CD8-positive, alpha-beta memory T cell (primary cell): ENCODE measurements around the gene SNX9. TPM values are rescaled to one million over a fixed set of nuclear protein-coding genes. Genes with fewer than 3 reads are reported as not detected.
"Not testable (repeated sequence)": the region's sequence is repeated elsewhere in the genome, so short reads cannot be mapped to it uniquely, and the experiment has no call there.

Experiments
- CTCF ChIA-PET: fragments of 350-600 bp; sonication (Branson Sonifier 250); formaldehyde crosslinking; loops from one replicate; lab custom pipeline; 2021; ENCODE audit warnings: antibody characterized with exemption; lab: Charles Lee
- POLR2A ChIA-PET: fragments of 350-600 bp; sonication (Branson Sonifier 250); formaldehyde crosslinking; loops from one replicate; lab custom pipeline; 2021; ENCODE audit warnings: antibody characterized with exemption; lab: Charles Lee
- DNase-seq, 5 donors: peaks; one replicate each; pipeline versions ENCODE4 v3.0.0 to v3.0.0-alpha.2; 2020 to 2022; ENCODE audit warnings: mixed read lengths in 1 of 5
- H3K27ac ChIP-seq: one replicate; pipeline ENCODE4 v1.7.0; 2013; ENCODE audit warnings: low read depth, mild to moderate bottlenecking, low read length, moderate library complexity
- H3K27me3 ChIP-seq: 2 replicates; pipeline ENCODE4 v1.7.0; 2013; ENCODE audit warnings: low read length, mild to moderate bottlenecking; ENCODE audit not compliant: insufficient read depth, poor library complexity, severe bottlenecking
- H3K36me3 ChIP-seq: 2 replicates; pipeline ENCODE4 v1.7.0; 2013; ENCODE audit warnings: mild to moderate bottlenecking, low read length, moderate library complexity; ENCODE audit not compliant: insufficient read depth
- H3K4me1 ChIP-seq: 2 replicates; pipeline ENCODE4 v1.7.0; 2013; ENCODE audit warnings: mild to moderate bottlenecking, low read length, moderate library complexity; ENCODE audit not compliant: insufficient read depth
- H3K4me3 ChIP-seq: 2 replicates; pipeline ENCODE4 v1.7.0; 2013; ENCODE audit warnings: mild to moderate bottlenecking, low read length
- H3K9me3 ChIP-seq: 2 replicates; pipeline ENCODE4 v1.7.0; 2013; ENCODE audit warnings: mild to moderate bottlenecking, low read length
- H3K27ac Mint-ChIP-seq, 8 donors: one replicate each; pipeline ENCODE4 v1.8.0; 2020 to 2021; ENCODE audit warnings: mixed read lengths in 8 of 8, mild to moderate bottlenecking in 6 of 8, inconsistent platforms in 3 of 8, moderate library complexity in 3 of 8
- H3K27me3 Mint-ChIP-seq, 2 donors: one replicate each; pipeline ENCODE4 v1.8.0; 2020 to 2021; ENCODE audit warnings: mixed read lengths in 2 of 2, mild to moderate bottlenecking in 1 of 2, moderate library complexity in 1 of 2
- H3K36me3 Mint-ChIP-seq, 3 donors: one replicate each; pipeline ENCODE4 v1.8.0; 2020 to 2021; ENCODE audit warnings: mixed read lengths in 3 of 3, inconsistent platforms in 1 of 3, mild to moderate bottlenecking in 1 of 3
- H3K4me1 Mint-ChIP-seq, 3 donors: one replicate each; pipeline ENCODE4 v1.8.0; 2020 to 2021; ENCODE audit warnings: mixed read lengths in 3 of 3, inconsistent platforms in 1 of 3, mild to moderate bottlenecking in 1 of 3
- H3K4me3 Mint-ChIP-seq, 7 donors: one replicate each; pipeline ENCODE4 v1.8.0; 2020 to 2021; ENCODE audit warnings: mixed read lengths in 7 of 7, mild to moderate bottlenecking in 6 of 7, moderate library complexity in 4 of 7, inconsistent platforms in 2 of 7
- H3K9me3 Mint-ChIP-seq, 5 donors: one replicate each; pipeline ENCODE4 v1.8.0; 2020 to 2022; ENCODE audit warnings: mixed read lengths in 5 of 5, mild to moderate bottlenecking in 3 of 5, moderate library complexity in 2 of 5, inconsistent platforms in 1 of 5
- polyA plus RNA-seq: library from polyadenylated mRNA; unstranded; fragments of 300-500 nt; fragmentation: Illumina TruSeq; gene quantifications from one replicate; pipeline ENCODE4 v1.2.3, GENCODE V29; 2021
- total RNA-seq, 2 experiments: library from RNA; stranded (reverse); gene quantifications; one replicate each; pipeline ENCODE4 v1.2.3, GENCODE V29; 2021

Gene SNX9
- total and polyA plus RNA-seq, 3 experiments from 2014 or later: 11.9 to 60.5 (median 60.3) TPM

GRCh38 chr6:157950899-157951298, 127.9 kb downstream of the SNX9 start:
- H3K4me1 Mint-ChIP-seq: not testable (repeated sequence)

DNA sequence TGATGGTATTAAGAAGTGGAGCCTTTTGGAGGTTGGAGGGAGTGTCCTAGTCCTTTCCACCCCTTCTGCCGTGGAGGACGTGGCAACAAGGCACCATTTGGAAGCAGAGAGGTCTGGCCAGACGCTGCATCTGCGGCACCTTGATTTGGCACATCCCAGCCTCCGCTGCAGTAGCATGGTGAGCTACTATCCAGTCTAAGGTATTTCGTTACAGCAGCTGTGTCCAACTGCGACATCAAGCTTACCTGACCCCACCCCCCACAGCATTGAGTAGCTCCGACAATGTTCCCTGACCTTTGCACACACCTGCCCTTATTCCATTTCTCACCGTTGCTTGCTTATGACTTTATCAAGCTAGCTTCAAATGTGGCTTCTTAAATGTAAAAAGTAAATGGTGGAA, 128.8 kb downstream of the SNX9 start:
- peaks cover 0 to 5% (median 0%) of the 10 kb centered on the region in 3 donors for H3K36me3 Mint-ChIP-seq
- peaks cover 0 to 19% (median 11%) of the 10 kb centered on the region in 5 donors for H3K9me3 Mint-ChIP-seq
- CTCF ChIA-PET: interaction anchor here (1.4 kb wide), 1 partner anchor 75 kb away, joined by 6 read pairs; no protein-coding TSS in a partner anchor
- no peaks in the 10 kb centered on the region for H3K4me1 Mint-ChIP-seq
- DNase-seq: no peak
- no peak overlapping the region for H3K27ac Mint-ChIP-seq
- Histone ChIP-seq H3K36me3 (no peaks in the 10 kb centered on the region), H3K27ac (no peak overlapping the region), H3K27me3 (no peaks in the 10 kb centered on the region), H3K9me3 (no peaks in the 10 kb centered on the region), H3K4me1 (no peaks in the 10 kb centered on the region), H3K4me3 (no peak overlapping the region)
- POLR2A ChIA-PET: interaction anchor here (0.6 kb wide), 1 partner anchor 537 kb away, joined by 3 read pairs; no protein-coding TSS in a partner anchor
- H3K27me3 Mint-ChIP-seq: peaks cover 10 to 14% of the 10 kb centered on the region in 2 donors
- no peak overlapping the region for H3K4me3 Mint-ChIP-seq

More at GRCh38 chr6:157950899-157951298, 127.9 kb downstream of the SNX9 start:
- H3K27ac Mint-ChIP-seq, H3K27ac ChIP-seq, DNase-seq, H3K9me3 ChIP-seq, H3K4me3 ChIP-seq, H3K36me3 ChIP-seq, CTCF ChIA-PET, H3K36me3 Mint-ChIP-seq, H3K4me1 ChIP-seq, H3K27me3 ChIP-seq, H3K4me3 Mint-ChIP-seq, POLR2A ChIA-PET: not testable (repeated sequence)
- Mint-ChIP-seq H3K27me3 (peaks cover 10 to 14% of the 10 kb centered on the region in 2 donors), H3K9me3 (peaks cover 0 to 19% (median 11%) of the 10 kb centered on the region in 5 donors)

DNA sequence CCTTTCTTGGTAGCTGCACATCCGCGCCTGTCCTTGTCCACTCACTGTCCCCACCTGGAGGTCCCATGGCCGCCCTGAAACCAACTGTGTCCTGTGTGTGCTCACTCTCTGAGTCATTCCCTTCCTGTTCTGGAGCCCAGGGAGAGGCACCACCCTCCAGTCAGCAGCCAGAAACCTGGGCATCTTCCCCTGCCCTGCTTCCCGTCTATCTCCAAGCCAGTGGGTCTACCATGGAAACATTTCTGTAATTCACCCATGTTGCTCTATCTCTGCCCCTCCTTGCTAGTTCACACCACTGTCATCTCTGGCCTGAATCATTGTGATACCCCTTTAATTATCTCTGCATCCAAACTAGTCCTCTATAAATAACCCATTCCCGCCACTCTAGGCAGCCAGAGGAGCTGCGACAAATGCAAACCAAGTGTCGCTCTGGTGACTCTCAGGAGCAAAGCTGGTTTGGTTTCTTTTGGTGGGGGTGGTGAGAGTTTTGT, 129.9 kb downstream of the SNX9 start:
- H3K4me1 Mint-ChIP-seq: no peaks in the 10 kb centered on the region
- no peaks in the 10 kb centered on the region for H3K27me3 ChIP-seq
- H3K9me3 Mint-ChIP-seq: peaks cover 6 to 19% (median 11%) of the 10 kb centered on the region in 5 donors
- H3K27me3 Mint-ChIP-seq: peaks cover 10 to 14% of the 10 kb centered on the region in 2 donors
- H3K27ac ChIP-seq: no peak overlapping the region
- H3K36me3 ChIP-seq: no peaks in the 10 kb centered on the region
- no peak overlapping the region for H3K4me3 Mint-ChIP-seq
- POLR2A ChIA-PET: no interaction called here
- H3K4me1 ChIP-seq: no peaks in the 10 kb centered on the region
- peaks cover 0 to 5% (median 0%) of the 10 kb centered on the region in 3 donors for H3K36me3 Mint-ChIP-seq
- H3K9me3 ChIP-seq: no peaks in the 10 kb centered on the region
- H3K4me3 ChIP-seq: no peak overlapping the region
- no peak overlapping the region for H3K27ac Mint-ChIP-seq
- DNase-seq: no peak
- CTCF ChIA-PET: interaction anchor here (1.4 kb wide), 1 partner anchor 73 kb away, joined by 6 read pairs; no protein-coding TSS in a partner anchor

DNA sequence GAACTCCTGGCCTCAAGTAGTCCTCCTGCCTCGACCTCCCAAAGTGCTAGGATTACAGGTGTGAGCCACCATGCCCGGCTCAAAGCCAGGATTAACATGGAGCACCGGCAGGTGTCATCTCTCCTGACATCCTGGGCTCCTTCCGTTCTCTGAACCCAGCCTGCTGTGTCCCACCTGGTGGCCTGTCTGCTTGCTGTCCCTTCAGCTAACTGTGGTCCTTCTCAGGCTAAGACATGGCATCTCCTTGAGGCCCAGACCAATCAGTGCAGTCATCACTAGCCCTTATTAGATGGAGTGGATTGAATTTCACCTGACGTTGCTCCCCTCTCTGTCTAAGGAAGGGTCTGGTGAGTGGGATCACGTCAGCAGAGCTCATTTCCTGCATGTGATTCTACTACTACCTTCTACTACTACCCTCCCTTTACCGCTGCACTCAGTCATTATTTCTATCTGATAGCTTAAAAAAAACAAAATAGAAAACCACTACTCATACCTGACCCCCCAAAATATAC, 130.6 kb downstream of the SNX9 start:
- POLR2A ChIA-PET: no interaction called here
- no peaks in the 10 kb centered on the region for H3K4me1 Mint-ChIP-seq
- H3K27me3 Mint-ChIP-seq: peaks cover 10 to 11% of the 10 kb centered on the region in 2 donors
- CTCF ChIA-PET: no interaction called here
- Histone ChIP-seq H3K4me3 (no peak overlapping the region), H3K27me3 (no peaks in the 10 kb centered on the region), H3K4me1 (no peaks in the 10 kb centered on the region), H3K27ac (no peak overlapping the region), H3K9me3 (no peaks in the 10 kb centered on the region), H3K36me3 (no peaks in the 10 kb centered on the region)
- DNase-seq: no peak
- H3K9me3 Mint-ChIP-seq: peaks cover 13 to 22% (median 19%) of the 10 kb centered on the region in 5 donors
- no peak overlapping the region for H3K4me3 Mint-ChIP-seq
- H3K27ac Mint-ChIP-seq: peak overlapping the region in 1 of 8 donors; percentile 38
- peaks cover 0 to 4% (median 2%) of the 10 kb centered on the region in 3 donors for H3K36me3 Mint-ChIP-seq

- no peaks in the 10 kb centered on the region for H3K36me3 ChIP-seq
- H3K9me3 Mint-ChIP-seq: peaks cover 19 to 25% (median 21%) of the 10 kb centered on the region in 5 donors
- H3K9me3 ChIP-seq: peaks cover 5% of the 10 kb centered on the region
- CTCF ChIA-PET: no interaction called here
- H3K27me3 ChIP-seq: no peaks in the 10 kb centered on the region
- H3K4me1 Mint-ChIP-seq: no peaks in the 10 kb centered on the region
- H3K4me3 ChIP-seq: no peak overlapping the region
- H3K27ac Mint-ChIP-seq: no peak overlapping the region
- POLR2A ChIA-PET: no interaction called here
- no peak overlapping the region for H3K27ac ChIP-seq
- H3K4me1 ChIP-seq: no peaks in the 10 kb centered on the region
- H3K27me3 Mint-ChIP-seq: peaks cover 10 to 13% of the 10 kb centered on the region in 2 donors
- no peak overlapping the region for H3K4me3 Mint-ChIP-seq
- DNase-seq: no peak
- H3K36me3 Mint-ChIP-seq: peaks cover 0 to 10% (median 3%) of the 10 kb centered on the region in 3 donors
Observed at GRCh38 chr6:157954150-157955117, 131.4 kb downstream of the SNX9 start.

- Mint-ChIP-seq H3K27ac (no peak overlapping the region), H3K4me3 (no peak overlapping the region), H3K9me3 (peaks cover 15 to 25% (median 22%) of the 10 kb centered on the region in 5 donors), H3K27me3 (peaks cover 12 to 15% of the 10 kb centered on the region in 2 donors), H3K4me1 (no peaks in the 10 kb centered on the region), H3K36me3 (peaks cover 0 to 14% (median 5%) of the 10 kb centered on the region in 3 donors)
- Histone ChIP-seq H3K27me3 (no peaks in the 10 kb centered on the region), H3K9me3 (peaks cover 11% of the 10 kb centered on the region), H3K4me1 (no peaks in the 10 kb centered on the region), H3K4me3 (no peak overlapping the region), H3K27ac (no peak overlapping the region), H3K36me3 (no peaks in the 10 kb centered on the region)
- POLR2A ChIA-PET: no interaction called here
- CTCF ChIA-PET: no interaction called here
- no peak for DNase-seq
Observed at GRCh38 chr6:157955675-157956074, 132.6 kb downstream of the SNX9 start.

- CTCF ChIA-PET: no interaction called here
Observed at GRCh38 chr6:157956171-157956730, 133.2 kb downstream of the SNX9 start.

More at GRCh38 chr6:157956171-157956730, 133.2 kb downstream of the SNX9 start:
- POLR2A ChIA-PET: interaction anchor here (0.6 kb wide), 1 partner anchor 116 kb away, joined by 3 read pairs; no protein-coding TSS in a partner anchor
- Histone ChIP-seq H3K4me3 (no peak overlapping the region), H3K9me3 (peaks cover 11% of the 10 kb centered on the region), H3K27ac (no peak overlapping the region), H3K27me3 (no peaks in the 10 kb centered on the region), H3K4me1 (no peaks in the 10 kb centered on the region), H3K36me3 (no peaks in the 10 kb centered on the region)
- no peaks in the 10 kb centered on the region for H3K4me1 Mint-ChIP-seq
- DNase-seq: no peak
- peaks cover 13 to 27% (median 22%) of the 10 kb centered on the region in 5 donors for H3K9me3 Mint-ChIP-seq
- no peak overlapping the region for H3K4me3 Mint-ChIP-seq
- H3K36me3 Mint-ChIP-seq: peaks cover 0 to 17% (median 5%) of the 10 kb centered on the region in 3 donors
- H3K27me3 Mint-ChIP-seq: peaks cover 10 to 15% of the 10 kb centered on the region in 2 donors
- no peak overlapping the region for H3K27ac Mint-ChIP-seq
